GM10266 (cell line): ENCODE results near the gene CEP104.

Experiments used
- DNase-seq: peaks from one replicate; pipeline ENCODE4 v3.0.0; 2012; ENCODE audit errors: extremely low spot score
- TF ChIP-seq, protein P1 (sequence below): IDR thresholded peaks from 2 replicates; pipeline ENCODE4 v1.5.1; 2012; ENCODE audit warnings: mild to moderate bottlenecking, low read depth; ENCODE audit not compliant: control insufficient read depth, insufficient read depth; ENCODE audit errors: missing control alignments

CEP104 gene

DNA sequence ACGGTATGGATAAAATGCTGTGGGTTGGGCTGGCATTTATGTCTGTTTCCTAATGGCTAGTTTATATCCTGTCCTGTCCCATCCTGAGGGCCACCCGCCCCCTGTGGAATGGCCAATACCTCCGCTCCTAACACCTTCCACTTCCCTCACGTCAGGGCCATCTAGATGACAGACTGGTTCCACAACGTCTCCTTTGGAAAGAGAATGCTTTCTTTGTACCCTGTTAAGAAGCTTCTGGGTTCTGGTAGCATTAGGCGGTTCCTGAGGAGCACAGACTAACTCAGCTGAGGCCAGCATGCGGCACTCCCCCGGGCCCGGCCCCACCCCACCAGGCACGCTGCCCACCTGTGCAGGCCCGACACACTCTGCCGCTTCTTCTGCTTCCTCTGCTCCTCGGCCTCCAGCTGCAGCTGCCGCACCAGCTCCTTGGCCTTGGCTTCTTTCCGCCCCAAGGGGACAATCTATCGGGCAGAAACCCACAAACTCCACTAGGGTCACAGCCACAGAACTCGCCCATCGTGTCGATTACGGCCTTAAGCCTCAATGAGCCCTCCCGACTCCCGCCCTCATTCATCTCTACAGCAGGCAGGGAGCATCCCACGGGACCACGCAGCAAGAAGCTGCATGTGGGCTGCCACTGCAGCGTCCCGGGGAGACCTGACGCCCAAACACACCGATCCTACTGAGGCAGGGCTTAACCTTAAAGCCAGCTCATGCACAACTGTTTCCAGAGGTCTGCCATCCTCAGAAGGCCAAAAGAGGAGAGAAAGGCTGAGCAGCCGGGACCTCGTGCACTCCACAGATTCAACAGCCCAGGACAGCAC lies 73.1 kb downstream of the CEP104 start:
- DNase-seq: no peak

DNA sequence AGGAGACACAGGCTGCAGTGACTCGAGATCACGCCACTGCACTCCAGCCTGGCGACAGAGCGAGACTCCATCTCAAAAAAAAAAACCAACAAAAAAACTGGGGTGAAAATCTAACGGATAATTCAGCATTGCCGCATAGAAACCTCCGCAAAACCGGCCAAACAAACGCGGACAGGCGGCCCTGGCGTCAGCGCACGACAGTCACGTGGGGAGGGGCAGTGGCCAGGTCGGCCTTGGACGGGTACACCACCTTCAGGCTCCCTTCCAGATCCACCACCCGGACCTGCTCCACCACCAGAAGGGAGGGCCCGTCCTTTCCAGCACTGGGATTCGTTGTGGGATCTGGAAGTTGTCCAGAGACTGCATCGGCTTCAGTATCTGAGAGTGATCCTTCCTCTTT lies 76.1 kb downstream of the CEP104 start:
- TF ChIP-seq, protein P1, sequence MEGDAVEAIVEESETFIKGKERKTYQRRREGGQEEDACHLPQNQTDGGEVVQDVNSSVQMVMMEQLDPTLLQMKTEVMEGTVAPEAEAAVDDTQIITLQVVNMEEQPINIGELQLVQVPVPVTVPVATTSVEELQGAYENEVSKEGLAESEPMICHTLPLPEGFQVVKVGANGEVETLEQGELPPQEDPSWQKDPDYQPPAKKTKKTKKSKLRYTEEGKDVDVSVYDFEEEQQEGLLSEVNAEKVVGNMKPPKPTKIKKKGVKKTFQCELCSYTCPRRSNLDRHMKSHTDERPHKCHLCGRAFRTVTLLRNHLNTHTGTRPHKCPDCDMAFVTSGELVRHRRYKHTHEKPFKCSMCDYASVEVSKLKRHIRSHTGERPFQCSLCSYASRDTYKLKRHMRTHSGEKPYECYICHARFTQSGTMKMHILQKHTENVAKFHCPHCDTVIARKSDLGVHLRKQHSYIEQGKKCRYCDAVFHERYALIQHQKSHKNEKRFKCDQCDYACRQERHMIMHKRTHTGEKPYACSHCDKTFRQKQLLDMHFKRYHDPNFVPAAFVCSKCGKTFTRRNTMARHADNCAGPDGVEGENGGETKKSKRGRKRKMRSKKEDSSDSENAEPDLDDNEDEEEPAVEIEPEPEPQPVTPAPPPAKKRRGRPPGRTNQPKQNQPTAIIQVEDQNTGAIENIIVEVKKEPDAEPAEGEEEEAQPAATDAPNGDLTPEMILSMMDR: no peak
- no peak for DNase-seq

More for the DNA sequence above, 73.1 kb downstream of the CEP104 start:
- TF ChIP-seq, protein P1: no peak

DNA sequence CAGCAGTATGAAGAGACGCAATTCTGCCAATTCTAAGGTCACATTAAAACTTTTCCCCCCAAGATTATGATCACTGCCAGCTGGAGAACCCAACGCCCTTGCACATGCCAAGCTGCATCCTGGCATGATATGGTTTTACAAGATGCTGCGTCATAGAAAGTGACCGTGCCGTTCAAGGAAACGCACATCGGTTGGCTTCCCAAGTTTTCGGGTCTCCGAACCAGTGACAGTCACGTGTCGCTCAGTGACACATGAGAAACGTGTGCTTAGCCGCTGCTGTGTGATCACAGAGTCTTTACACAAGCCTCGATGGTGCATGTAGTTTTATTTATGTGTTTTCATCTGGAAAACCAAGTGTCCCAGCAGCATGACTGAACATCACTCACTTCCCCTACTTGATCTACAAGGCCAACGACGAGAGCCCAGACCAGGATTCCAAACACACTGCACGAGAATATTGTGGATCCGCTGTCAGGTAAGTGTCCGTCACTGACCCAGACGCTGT lies 77.0 kb downstream of the CEP104 start:
- no peak for DNase-seq
- TF ChIP-seq, protein P1: no peak

DNA sequence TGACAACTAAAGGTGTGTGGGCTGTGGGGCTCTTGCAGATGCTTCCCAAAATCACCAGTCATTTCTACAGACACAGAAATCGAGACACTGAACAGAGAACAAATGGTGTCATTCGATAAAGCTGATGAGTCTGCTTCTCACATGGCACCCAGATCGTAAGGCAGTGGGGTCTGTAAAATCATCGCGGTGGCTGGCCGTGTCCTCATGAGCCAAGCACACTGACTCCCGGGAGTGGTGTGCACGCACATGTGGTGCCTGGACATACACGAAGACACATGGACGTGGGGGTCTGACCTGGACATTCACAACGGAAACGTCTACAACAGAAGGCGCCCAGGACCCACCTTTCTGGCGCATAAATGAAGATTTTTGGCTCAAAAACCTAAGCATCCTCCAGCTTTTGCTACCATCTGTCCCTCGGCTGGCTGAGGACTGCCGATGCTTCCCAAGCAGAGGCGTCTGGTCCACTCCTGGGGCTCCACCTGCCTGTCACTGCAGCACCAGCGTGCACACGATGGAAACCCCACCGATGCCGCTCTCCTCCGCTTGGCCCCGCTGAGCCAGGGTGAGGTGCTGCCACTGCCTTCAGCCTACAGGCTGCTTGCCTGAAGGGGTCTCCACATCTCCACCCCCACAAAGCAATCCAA lies 77.6 kb downstream of the CEP104 start:
- no peak for DNase-seq
- TF ChIP-seq, protein P1: no peak

DNA sequence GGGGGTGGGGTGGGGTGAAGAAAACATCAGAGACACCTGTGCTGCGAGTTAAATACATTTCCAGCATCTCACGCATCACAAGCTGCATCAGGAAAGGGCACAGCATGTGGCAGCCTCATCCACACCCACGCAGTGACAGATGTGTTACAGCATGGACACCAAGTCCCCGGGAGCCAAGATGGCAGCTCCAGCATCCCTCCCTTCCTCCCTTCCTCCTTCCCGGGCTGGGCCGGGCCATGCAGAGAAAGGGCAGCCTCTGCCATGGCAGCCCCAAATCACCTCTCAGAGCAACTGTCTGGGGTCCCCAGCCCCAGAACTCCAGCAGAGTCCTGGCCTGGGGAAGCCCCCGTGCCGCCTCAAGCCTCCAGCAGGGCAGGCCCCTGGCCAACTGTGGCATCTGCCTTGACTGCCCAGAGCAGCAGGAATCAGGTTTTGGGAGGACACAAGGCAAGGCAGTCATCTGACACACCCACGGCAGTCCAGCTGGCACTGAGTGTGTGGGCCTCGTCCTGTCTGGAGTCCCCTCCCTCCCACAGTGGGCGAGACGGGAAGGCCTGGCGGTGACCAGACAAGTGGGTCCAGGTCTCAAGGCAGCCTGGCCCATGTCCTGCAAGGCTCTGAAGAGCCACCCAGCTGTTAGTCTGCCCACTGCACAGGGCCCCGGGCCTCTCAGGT lies 78.3 kb downstream of the CEP104 start:
- TF ChIP-seq, protein P1: no peak
- DNase-seq: no peak

DNA sequence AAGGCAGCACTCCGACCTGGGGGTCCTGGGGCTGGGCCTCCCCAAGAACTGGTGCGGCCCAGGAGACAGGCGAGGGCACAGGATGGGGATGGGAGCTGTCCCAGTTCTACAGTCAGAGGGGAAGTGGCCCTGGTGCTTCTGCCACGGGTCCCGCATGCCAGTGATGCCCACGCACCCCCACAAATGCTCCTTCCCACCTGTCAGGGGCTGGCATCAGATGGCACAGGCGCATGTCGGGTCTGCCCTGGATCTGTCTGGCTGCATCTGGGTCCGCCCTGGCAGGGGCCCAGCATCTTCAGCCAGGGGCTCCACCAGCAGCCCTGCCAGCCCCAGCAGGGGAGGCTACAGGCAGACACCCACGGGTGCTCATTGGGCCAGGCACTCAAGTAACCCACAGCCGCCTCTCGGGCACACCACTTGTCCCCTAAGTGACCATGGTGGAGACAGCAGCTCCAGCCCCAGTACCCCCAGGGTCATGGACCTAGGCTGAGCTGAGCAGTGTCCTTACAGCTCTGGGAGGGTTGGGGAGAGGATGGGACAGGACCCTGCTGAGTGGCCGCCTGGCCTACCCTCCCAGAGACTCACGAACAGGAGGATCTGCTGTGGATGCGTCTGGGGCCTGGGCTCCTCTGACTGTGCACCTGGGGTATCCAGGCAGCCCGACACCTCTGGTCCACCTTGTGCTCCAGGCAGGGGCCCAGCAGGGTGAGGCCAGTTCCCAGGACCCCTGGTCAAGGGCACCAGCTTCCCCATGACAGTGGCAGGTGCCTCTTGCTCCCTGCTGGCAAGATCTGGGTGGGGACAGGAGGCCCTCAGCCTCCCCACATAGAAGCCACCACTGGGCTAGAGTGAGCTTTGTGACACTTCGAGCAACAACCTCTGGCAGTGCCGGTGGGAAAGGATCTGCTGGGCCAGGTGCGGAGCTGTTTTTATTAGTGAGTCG lies 79.1 kb downstream of the CEP104 start:
- TF ChIP-seq, protein P1: no peak
- DNase-seq: no peak
